ENCODE results near the gene MATR3. TPM values are rescaled to one million over a fixed set of nuclear protein-coding genes. Genes with fewer than 3 reads are reported as not detected.

The MATR3 gene
- total and polyA plus RNA-seq, 7 donors, result 60.8 to 272 (median 194) TPM

DNA sequence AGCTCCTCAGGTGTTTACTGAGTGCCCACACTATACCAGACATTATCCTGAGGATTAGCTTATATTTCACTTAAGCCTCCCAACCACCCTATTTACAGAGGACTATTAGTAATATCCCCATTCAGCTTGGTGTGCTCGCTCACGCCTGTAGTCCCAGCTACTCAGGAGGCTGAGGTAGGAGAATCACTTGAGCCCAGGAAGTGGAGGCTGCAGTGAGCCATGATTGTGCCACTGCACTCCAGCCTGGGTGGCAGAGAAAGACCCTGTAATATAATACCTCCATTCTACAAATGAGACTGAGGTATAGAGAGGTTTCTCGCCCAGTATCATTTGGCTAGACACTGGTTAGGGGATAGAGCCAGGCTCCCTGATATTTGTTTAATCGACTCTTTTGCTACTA, 18.0 kb upstream of the MATR3 start:
- no peak overlapping the region for H3K4me3 ChIP-seq

DNA sequence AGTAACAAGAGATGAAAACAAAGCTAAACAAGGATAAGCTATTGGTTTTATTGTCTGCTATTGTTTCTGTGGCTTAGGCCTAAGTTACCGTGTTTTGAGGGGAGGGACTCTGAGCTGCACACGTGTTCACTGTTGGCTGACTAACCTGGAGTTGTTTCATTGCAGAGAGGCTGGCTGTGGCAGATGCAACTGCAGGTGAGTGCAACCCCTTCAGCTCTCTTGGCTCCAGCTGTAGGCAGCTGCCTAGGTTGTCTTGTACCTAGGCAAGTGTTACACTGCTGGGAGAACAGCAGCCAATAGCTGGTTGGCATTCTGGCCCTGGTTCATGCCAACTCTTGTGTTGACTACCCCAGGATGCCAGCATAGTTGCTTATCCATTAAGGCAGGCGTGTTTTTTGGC, 17.6 kb upstream of the MATR3 start:
- intact Hi-C loops (cut with DNase I), result no loop called here
- peaks cover 0 to 52% (median 31%) of the 10 kb centered on the region in 4 donors for H3K4me1 ChIP-seq
- no peak for TF ChIP-seq POLR2A (IDR thresholded peaks at IDR 0.05)
- no peak for TF ChIP-seq POLR2AphosphoS5 (IDR thresholded peaks at IDR 0.05)
- TF ChIP-seq, protein P1, sequence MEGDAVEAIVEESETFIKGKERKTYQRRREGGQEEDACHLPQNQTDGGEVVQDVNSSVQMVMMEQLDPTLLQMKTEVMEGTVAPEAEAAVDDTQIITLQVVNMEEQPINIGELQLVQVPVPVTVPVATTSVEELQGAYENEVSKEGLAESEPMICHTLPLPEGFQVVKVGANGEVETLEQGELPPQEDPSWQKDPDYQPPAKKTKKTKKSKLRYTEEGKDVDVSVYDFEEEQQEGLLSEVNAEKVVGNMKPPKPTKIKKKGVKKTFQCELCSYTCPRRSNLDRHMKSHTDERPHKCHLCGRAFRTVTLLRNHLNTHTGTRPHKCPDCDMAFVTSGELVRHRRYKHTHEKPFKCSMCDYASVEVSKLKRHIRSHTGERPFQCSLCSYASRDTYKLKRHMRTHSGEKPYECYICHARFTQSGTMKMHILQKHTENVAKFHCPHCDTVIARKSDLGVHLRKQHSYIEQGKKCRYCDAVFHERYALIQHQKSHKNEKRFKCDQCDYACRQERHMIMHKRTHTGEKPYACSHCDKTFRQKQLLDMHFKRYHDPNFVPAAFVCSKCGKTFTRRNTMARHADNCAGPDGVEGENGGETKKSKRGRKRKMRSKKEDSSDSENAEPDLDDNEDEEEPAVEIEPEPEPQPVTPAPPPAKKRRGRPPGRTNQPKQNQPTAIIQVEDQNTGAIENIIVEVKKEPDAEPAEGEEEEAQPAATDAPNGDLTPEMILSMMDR (IDR thresholded peaks at IDR 0.05), result no peak
- no peak for TF ChIP-seq EP300 (IDR thresholded peaks at IDR 0.05)
- H3K9me3 ChIP-seq, result no peaks in the 10 kb centered on the region
- WGBS, 2 donors, result 23 to 55% methylated on average over 3 of the region's 3 CpGs
- H3K27me3 ChIP-seq, result no peaks in the 10 kb centered on the region
- no peak overlapping the region for H3K4me3 ChIP-seq
- H3K36me3 ChIP-seq, result peaks cover 0 to 31% (median 5%) of the 10 kb centered on the region in 4 donors
- no peak overlapping the region for H3K27ac ChIP-seq
- DNase-seq, result no peak

More for the DNA sequence above, 18.0 kb upstream of the MATR3 start:
- Histone ChIP-seq H3K36me3 (peaks cover 0 to 31% (median 3%) of the 10 kb centered on the region in 4 donors), H3K4me1 (peaks cover 0 to 52% (median 32%) of the 10 kb centered on the region in 4 donors), H3K27me3 (no peaks in the 10 kb centered on the region), H3K9me3 (no peaks in the 10 kb centered on the region), H3K27ac (no peak overlapping the region)
- WGBS, 2 donors, result 49 to 79% methylated on average over 4 of the region's 4 CpGs
- intact Hi-C loops (cut with DNase I), result no loop called here
- no peak for DNase-seq
- no peak for TF ChIP-seq POLR2A (IDR thresholded peaks at IDR 0.05)
- no peak for TF ChIP-seq POLR2AphosphoS5 (IDR thresholded peaks at IDR 0.05)
- TF ChIP-seq EP300 (IDR thresholded peaks at IDR 0.05), result no peak
- TF ChIP-seq, protein P1 (IDR thresholded peaks at IDR 0.05), result no peak

DNA sequence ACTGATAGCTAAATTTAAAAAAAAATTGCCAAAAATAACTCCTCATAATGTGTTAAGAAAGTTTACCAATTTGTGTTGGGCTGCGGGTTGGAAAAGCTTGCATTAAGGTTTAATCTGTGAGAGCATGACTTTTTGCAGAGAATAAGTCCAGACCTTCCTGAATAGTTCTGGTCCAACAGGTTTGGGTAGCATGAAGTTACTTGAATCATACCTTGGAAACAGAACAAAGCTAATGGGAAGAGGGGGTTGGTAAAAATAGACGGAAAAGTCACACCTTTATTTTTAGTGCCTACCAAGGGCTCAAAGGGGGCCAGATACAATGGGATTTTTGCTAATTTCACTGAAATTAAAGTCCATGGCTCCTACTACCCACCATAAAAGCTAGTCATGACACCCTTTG, 17.1 kb upstream of the MATR3 start:
- H3K4me3 ChIP-seq, result no peak overlapping the region
- TF ChIP-seq POLR2A (IDR thresholded peaks at IDR 0.05) (no peak), POLR2AphosphoS5 (IDR thresholded peaks at IDR 0.05) (no peak), EP300 (IDR thresholded peaks at IDR 0.05) (no peak)
- TF ChIP-seq, protein P1 (IDR thresholded peaks at IDR 0.05), result no peak
- DNase-seq, result no peak
- H3K36me3 ChIP-seq, result peaks cover 0 to 31% (median 5%) of the 10 kb centered on the region in 4 donors
- WGBS, 2 donors, result 24 to 65% methylated on average over 2 of the region's 2 CpGs
- no peak overlapping the region for H3K27ac ChIP-seq
- H3K9me3 ChIP-seq, result no peaks in the 10 kb centered on the region
- peaks cover 0 to 47% (median 26%) of the 10 kb centered on the region in 4 donors for H3K4me1 ChIP-seq
- H3K27me3 ChIP-seq, result no peaks in the 10 kb centered on the region
- intact Hi-C loops (cut with DNase I), result no loop called here

DNA sequence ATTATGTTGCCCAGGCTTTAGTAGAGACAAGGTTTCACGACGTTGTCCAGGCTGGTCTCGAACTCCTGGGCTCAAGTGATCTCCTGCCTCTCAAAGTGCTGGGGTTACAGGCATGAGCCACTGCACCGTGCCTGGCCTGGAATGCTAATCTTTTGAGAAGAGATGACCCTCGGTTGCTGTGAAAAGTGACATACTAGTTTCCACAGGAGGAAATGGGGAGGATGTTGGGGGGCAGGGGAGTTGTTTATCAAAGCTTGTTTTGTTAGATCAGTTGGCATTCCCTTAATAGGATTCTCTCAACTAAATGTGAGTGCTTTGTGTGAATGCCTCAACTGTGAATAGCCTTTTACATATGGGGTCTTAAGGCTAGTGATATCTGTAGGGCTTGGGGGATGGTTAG, 16.4 kb upstream of the MATR3 start:
- WGBS, 2 donors, result 48 to 76% methylated on average over 5 of the region's 5 CpGs
- peaks cover 0 to 31% (median 5%) of the 10 kb centered on the region in 4 donors for H3K36me3 ChIP-seq
- no peak overlapping the region for H3K27ac ChIP-seq
- DNase-seq, result no peak
- no peak overlapping the region for H3K4me3 ChIP-seq
- TF ChIP-seq EP300 (IDR thresholded peaks at IDR 0.05), result no peak
- no peak for TF ChIP-seq POLR2A (IDR thresholded peaks at IDR 0.05)
- no peaks in the 10 kb centered on the region for H3K27me3 ChIP-seq
- H3K4me1 ChIP-seq, result peaks cover 0 to 42% (median 20%) of the 10 kb centered on the region in 4 donors
- intact Hi-C loops (cut with DNase I), result no loop called here
- no peaks in the 10 kb centered on the region for H3K9me3 ChIP-seq

DNA sequence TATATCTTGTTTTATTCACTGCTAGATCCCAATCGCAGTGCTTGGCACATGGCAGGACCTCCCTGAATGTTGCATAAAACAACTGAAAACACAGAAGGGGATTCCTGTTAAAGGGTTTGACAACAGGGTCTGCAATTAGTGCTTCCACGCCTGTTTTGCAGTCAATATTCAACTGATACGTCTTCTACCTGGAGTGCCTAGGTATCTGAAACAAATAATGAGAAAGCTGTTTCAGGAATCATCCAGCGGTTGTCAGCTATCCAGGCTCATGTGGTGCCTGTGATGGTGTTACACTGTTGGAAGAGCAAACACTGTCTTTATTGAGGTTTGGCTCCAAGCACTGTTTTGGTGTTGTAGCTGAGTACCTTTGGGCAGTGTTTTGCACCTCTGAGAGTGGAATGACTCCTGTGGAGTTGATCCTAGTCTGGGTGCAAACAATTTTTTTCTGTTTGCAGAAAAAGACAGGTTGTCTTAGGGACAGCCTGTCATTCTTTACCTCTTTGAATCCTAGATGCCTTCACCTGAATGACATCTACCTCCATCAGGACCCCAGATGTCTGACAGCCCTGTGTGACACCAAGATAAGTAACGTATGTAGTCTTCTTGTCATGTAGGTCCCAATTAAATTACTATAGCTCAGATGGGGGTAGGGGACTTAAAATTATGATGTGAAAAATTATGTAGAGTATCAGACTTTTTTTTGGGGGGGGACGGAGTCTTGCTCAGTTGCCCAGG, 14.8 kb upstream of the MATR3 start:
- no peak for TF ChIP-seq POLR2A (IDR thresholded peaks at IDR 0.05)
- TF ChIP-seq, protein P1 (IDR thresholded peaks at IDR 0.05), result no peak
- TF ChIP-seq POLR2AphosphoS5 (IDR thresholded peaks at IDR 0.05), result no peak
- no peak for TF ChIP-seq EP300 (IDR thresholded peaks at IDR 0.05)
- Histone ChIP-seq H3K36me3 (peaks cover 0 to 43% (median 5%) of the 10 kb centered on the region in 4 donors), H3K27me3 (no peaks in the 10 kb centered on the region), H3K4me1 (peaks cover 0 to 27% (median 8%) of the 10 kb centered on the region in 4 donors), H3K4me3 (no peak overlapping the region), H3K9me3 (no peaks in the 10 kb centered on the region), H3K27ac (no peak overlapping the region)
- 70 to 85% methylated on average over 6 of the region's 6 CpGs for WGBS, 2 donors
- no peak for DNase-seq
- intact Hi-C loops (cut with DNase I), result no loop called here
